ENCODE results near the gene KRT82. TPM values are rescaled to one million over a fixed set of nuclear protein-coding genes. Genes with fewer than 3 reads are reported as not detected.

The KRT82 gene
- total RNA-seq, 2 donors from 2014 or later = not detected

DNA sequence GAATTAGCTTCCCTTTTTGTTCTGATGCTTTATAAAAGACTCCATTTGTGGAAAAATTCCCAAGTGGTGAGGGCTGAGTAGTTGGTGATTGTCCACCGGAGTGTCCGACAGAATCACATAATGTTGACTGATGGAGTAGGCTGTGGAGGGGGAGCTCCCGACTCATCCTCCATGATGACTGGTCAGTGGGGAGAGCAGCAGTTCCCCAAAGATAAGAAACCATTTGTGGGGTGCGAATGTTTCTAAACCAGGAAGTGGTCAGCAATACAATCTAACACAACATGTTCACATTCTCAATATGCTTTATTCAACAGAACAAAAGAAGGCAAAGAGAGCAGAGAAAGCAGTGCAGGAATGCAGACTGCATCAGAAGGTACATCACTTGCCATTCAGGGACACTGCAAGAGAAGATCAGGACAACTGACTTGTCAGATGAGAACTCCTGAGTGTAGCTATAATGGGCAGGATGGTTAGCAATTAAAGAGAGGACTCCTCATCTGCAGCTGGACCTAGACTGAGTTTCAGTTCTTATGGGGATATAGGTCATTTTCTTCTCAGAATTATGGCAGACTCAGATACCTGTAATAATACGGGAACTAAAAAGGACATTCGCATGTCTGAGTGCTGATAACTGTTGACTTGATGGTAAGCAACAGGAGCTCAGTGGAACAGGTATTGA lies 40.4 kb upstream of the KRT82 start:
- Histone ChIP-seq H3K36me3 (no peaks in the 10 kb centered on the region), H3K9me3 (no peaks in the 10 kb centered on the region), H3K4me1 (peaks cover 0 to 2% of the 10 kb centered on the region in 2 donors), H3K27ac (no peak overlapping the region), H3K4me3 (no peak overlapping the region), H3K27me3 (no peaks in the 10 kb centered on the region)
- DNase-seq (ENCODE audit: low spot score) = no peak
- TF ChIP-seq, protein P1, sequence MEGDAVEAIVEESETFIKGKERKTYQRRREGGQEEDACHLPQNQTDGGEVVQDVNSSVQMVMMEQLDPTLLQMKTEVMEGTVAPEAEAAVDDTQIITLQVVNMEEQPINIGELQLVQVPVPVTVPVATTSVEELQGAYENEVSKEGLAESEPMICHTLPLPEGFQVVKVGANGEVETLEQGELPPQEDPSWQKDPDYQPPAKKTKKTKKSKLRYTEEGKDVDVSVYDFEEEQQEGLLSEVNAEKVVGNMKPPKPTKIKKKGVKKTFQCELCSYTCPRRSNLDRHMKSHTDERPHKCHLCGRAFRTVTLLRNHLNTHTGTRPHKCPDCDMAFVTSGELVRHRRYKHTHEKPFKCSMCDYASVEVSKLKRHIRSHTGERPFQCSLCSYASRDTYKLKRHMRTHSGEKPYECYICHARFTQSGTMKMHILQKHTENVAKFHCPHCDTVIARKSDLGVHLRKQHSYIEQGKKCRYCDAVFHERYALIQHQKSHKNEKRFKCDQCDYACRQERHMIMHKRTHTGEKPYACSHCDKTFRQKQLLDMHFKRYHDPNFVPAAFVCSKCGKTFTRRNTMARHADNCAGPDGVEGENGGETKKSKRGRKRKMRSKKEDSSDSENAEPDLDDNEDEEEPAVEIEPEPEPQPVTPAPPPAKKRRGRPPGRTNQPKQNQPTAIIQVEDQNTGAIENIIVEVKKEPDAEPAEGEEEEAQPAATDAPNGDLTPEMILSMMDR (IDR thresholded peaks at IDR 0.05) = no peak

DNA sequence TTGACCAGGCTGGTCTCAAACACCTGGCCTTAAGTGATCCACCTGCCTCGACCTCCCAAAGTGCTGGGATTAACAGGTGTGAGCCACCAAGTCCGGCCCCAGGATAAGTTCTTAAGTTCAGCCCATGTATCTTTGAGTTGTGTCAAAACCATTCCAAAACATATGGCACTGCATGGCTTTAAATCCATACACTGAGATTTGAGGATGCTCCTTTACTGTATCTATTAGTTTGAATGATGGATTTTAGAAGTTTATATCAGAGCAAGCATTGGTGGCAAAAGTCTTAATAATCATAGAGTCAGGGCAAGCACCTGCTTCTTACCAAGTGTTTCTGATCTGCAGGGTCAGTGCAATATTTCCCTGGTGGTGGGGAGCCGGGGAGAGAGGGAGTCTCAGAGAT lies 39.7 kb upstream of the KRT82 start:
- Histone ChIP-seq H3K4me1 (peaks cover 0 to 5% of the 10 kb centered on the region in 2 donors), H3K9me3 (no peaks in the 10 kb centered on the region), H3K4me3 (no peak overlapping the region), H3K27me3 (no peaks in the 10 kb centered on the region), H3K27ac (no peak overlapping the region), H3K36me3 (no peaks in the 10 kb centered on the region)
- TF ChIP-seq, protein P1 (IDR thresholded peaks at IDR 0.05) = no peak
- no peak for DNase-seq (ENCODE audit: low spot score)

DNA sequence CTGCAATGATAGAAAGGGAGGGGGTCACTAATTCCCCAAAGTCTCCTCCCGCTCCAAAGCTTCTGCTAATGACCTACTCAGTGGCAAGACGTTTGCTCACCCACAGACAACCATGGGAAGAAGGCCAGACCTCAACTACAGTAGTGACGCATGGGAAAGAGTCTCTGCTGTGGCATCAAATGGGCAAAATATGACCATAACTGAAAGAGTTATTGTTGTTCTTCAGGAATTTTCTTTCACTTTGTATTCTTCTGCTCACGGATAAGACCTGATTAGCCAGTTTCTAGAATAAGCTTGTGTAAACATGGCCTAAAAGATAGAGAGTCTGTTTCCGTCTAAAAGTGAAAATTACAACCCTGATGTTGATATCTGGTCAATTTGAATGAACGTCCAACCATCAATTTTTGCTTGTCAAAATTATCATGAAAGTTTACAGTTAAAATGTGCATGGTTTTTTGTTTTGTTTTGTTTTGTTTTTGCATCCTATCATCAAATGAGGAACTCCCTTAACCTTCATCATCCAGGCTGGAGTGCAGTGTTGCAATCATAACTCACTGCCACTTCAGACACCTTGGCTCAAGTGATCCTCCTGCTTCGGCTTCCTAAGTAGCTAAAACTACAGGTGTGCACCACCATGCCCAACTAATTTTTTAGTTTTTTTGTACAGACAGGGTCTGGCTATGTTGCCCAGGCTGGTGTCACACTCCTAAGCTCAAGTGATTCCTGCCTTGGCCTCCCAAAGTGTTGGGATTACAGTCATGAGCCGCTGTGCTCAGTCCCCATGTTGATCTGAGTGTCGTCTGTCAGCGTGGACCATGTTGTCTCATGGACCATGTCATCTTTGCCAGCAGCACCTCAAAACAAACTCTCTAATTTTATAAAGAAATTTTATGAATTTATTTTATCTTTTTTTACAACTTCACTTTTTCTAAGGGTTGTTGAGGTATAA lies 38.8 kb upstream of the KRT82 start:
- Histone ChIP-seq H3K36me3 (no peaks in the 10 kb centered on the region), H3K4me3 (no peak overlapping the region), H3K27ac (no peak overlapping the region), H3K9me3 (no peaks in the 10 kb centered on the region), H3K27me3 (no peaks in the 10 kb centered on the region), H3K4me1 (peaks cover 0 to 5% of the 10 kb centered on the region in 2 donors)
- no peak for DNase-seq (ENCODE audit: low spot score)
- TF ChIP-seq, protein P1 (IDR thresholded peaks at IDR 0.05) = no peak

DNA sequence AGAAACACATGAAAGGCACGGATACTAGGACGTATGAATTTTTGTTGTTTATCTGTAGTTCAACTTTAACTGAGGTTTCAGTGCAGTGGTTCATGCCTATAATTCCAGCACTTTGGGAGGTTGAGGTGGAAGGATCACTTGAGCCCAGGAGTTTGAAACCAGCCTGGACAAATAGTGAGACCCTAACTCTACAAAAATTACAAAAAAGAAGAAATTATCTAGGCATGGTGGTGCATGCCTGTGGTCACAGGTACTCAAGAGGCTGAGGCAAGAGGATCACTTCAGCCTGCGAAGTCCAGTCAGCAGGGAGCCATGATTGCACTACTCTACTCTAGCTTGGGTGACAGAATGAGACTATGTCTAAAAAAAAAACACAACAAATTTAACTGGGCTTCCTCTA lies 37.8 kb upstream of the KRT82 start:
- DNase-seq (ENCODE audit: low spot score) = no peak
- TF ChIP-seq, protein P1 (IDR thresholded peaks at IDR 0.05) = no peak
- no peak overlapping the region for H3K27ac ChIP-seq
- H3K4me3 ChIP-seq = no peak overlapping the region
- no peaks in the 10 kb centered on the region for H3K36me3 ChIP-seq
- H3K27me3 ChIP-seq = no peaks in the 10 kb centered on the region
- H3K4me1 ChIP-seq = peaks cover 0 to 5% of the 10 kb centered on the region in 2 donors
- no peaks in the 10 kb centered on the region for H3K9me3 ChIP-seq

DNA sequence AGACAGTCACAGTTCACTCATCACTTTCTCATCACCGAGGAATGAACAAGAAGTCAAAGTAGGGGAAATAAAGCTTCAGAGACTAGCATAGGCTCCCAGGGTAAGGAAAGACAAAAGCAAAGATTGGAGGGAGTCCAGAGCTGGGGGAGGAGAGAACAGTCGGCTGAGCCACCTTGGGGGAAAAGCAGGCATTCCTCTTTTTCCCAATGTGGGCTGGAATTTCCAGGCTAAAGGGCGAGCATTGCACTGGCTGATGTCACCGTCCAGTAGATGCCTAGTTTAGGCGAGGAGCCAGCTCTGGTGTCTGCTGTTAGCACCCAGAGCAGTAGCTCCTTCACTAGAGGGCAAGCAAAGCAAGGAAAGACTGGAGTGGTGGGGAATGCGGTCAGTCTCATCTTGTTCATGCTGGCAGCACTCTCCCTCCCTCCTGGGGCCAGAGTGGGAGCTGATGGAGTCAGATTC lies 36.5 kb upstream of the KRT82 start:
- TF ChIP-seq, protein P1 (IDR thresholded peaks at IDR 0.05) = no peak
- peaks cover 0 to 5% of the 10 kb centered on the region in 2 donors for H3K4me1 ChIP-seq
- no peaks in the 10 kb centered on the region for H3K36me3 ChIP-seq
- no peaks in the 10 kb centered on the region for H3K27me3 ChIP-seq
- H3K27ac ChIP-seq = no peak overlapping the region
- DNase-seq (ENCODE audit: low spot score) = no peak
- H3K4me3 ChIP-seq = no peak overlapping the region
- no peaks in the 10 kb centered on the region for H3K9me3 ChIP-seq
